Suprapubic skin (tissue), 4 donors: ENCODE measurements around the gene IFNE. TPM values are rescaled to one million over a fixed set of nuclear protein-coding genes. Genes with fewer than 3 reads are reported as not detected.

Experiments used
- DNase-seq, 2 donors: peaks; one replicate each; pipeline ENCODE4 v3.0.0-alpha.2; 2019; ENCODE audit warnings: low spot score in 2 of 2
- H3K27ac ChIP-seq: fragments of 200-600 bp; sonication (generic); one replicate; pipeline ENCODE4 v1.5.1; 2019
- H3K27me3 ChIP-seq: fragments of 200-600 bp; sonication (generic); one replicate; pipeline ENCODE4 v1.5.1; 2019
- H3K36me3 ChIP-seq: fragments of 200-600 bp; sonication (generic); one replicate; pipeline ENCODE4 v1.5.1; 2019
- H3K4me1 ChIP-seq: fragments of 200-600 bp; sonication (generic); one replicate; pipeline ENCODE4 v1.5.1; 2019
- H3K4me3 ChIP-seq: fragments of 200-600 bp; sonication (generic); one replicate; pipeline ENCODE4 v1.5.1; 2019; ENCODE audit warnings: mild to moderate bottlenecking
- H3K9me3 ChIP-seq: fragments of 200-600 bp; sonication (generic); one replicate; pipeline ENCODE4 v1.5.1; 2019
- CTCF ChIP-seq, 2 donors: fragments of 200-600 bp in 1 of 2; fragments of 450-650 bp in 1 of 2; sonication (generic) in 1 of 2; IDR thresholded peaks; one replicate each; pipeline ENCODE4 v1.5.1; 2016 to 2019; ENCODE audit warnings: antibody characterized with exemption in 2 of 2, mild to moderate bottlenecking in 1 of 2, moderate library complexity in 1 of 2
- EP300 ChIP-seq: sonication (generic); formaldehyde crosslinking; IDR thresholded peaks from one replicate; pipeline ENCODE4 v1.6.1; 2017; ENCODE audit warnings: antibody characterized with exemption
- POLR2A ChIP-seq, 2 donors: fragments of 450-650 bp; IDR thresholded peaks; one replicate each; pipeline ENCODE4 v1.6.1; 2017; ENCODE audit warnings: antibody characterized with exemption in 2 of 2, mild to moderate bottlenecking in 2 of 2, moderate library complexity in 2 of 2
- POLR2AphosphoS5 ChIP-seq, 3 donors: sonication (generic); formaldehyde crosslinking; IDR thresholded peaks; one replicate each; pipeline ENCODE4 v1.6.1; 2017; ENCODE audit warnings: antibody characterized with exemption in 3 of 3
- WGBS: methylation state at CpG from one replicate; pipeline ENCODE4 v1.1.5; 2018; 5-methylcytosine and 5-hydroxymethylcytosine counted together
- total RNA-seq, 4 donors: library from RNA; depleted of rRNA; stranded (reverse); fragments of >200 nt; gene quantifications; one replicate each; pipeline ENCODE4 v1.1.0, GENCODE V29; 2016

Gene IFNE
- total RNA-seq, result not detected

GRCh38 chr9:21482213-21482612, at the start of gene IFNE:
IFNE (minus strand) TSS chr9:21482313; CDS start chr9:21481694, 619 bp downstream.
- Histone ChIP-seq H3K9me3 (no peaks in the 10 kb centered on the region), H3K4me1 (no peaks in the 10 kb centered on the region), H3K27ac (no peak within 1 kb of the TSS), H3K36me3 (no peaks in the 10 kb centered on the region), H3K27me3 (peaks cover 2% of the 10 kb centered on the region), H3K4me3 (no peak within 1 kb of the TSS)
- TF ChIP-seq POLR2AphosphoS5 (IDR thresholded peaks at IDR 0.05), result no peak
- TF ChIP-seq EP300, result no peak
- no peak for TF ChIP-seq POLR2A (IDR thresholded peaks at IDR 0.05)
- no peak for TF ChIP-seq CTCF (IDR thresholded peaks at IDR 0.05)
- no peak for DNase-seq
- 91% methylated on average over 2 of the region's 2 CpGs for whole genome bisulfite sequencing

- Histone ChIP-seq H3K9me3 (no peaks in the 10 kb centered on the region), H3K27me3 (peaks cover 3% of the 10 kb centered on the region), H3K36me3 (no peaks in the 10 kb centered on the region), H3K27ac (no peak overlapping the region), H3K4me1 (no peaks in the 10 kb centered on the region), H3K4me3 (no peak overlapping the region)
- WGBS, result 71% methylated on average over 6 of the region's 9 CpGs
- DNase-seq, result peak in 1 of 2 donors; percentile 46
- no peak for TF ChIP-seq POLR2AphosphoS5 (IDR thresholded peaks at IDR 0.05)
- TF ChIP-seq POLR2A (IDR thresholded peaks at IDR 0.05), result no peak
These were observed 46.2 kb upstream of the IFNE start for GRCh38 chr9:21528123-21528808.

- H3K4me3 ChIP-seq, result no peak overlapping the region
These were observed 45.5 kb upstream of the IFNE start for GRCh38 chr9:21527579-21527978.

GRCh38 chr9:21525174-21525573, 43.1 kb upstream of the IFNE start:
- peaks cover 3% of the 10 kb centered on the region for H3K27me3 ChIP-seq
- H3K9me3 ChIP-seq, result no peaks in the 10 kb centered on the region
- no peaks in the 10 kb centered on the region for H3K36me3 ChIP-seq
- no peak overlapping the region for H3K27ac ChIP-seq
- 97% methylated on average over 5 of the region's 5 CpGs for WGBS
- TF ChIP-seq CTCF (IDR thresholded peaks at IDR 0.05) (no peak), POLR2AphosphoS5 (IDR thresholded peaks at IDR 0.05) (no peak), EP300 (no peak)
- no peaks in the 10 kb centered on the region for H3K4me1 ChIP-seq
- DNase-seq, result no peak
- no peak overlapping the region for H3K4me3 ChIP-seq

More at GRCh38 chr9:21527579-21527978, 45.5 kb upstream of the IFNE start:
- Histone ChIP-seq H3K4me1 (no peaks in the 10 kb centered on the region), H3K27ac (no peak overlapping the region), H3K36me3 (no peaks in the 10 kb centered on the region), H3K27me3 (peaks cover 3% of the 10 kb centered on the region), H3K9me3 (no peaks in the 10 kb centered on the region)
- DNase-seq, result no peak
- WGBS, result 90% methylated on average over 2 of the region's 2 CpGs
- TF ChIP-seq EP300 (no peak), POLR2A (IDR thresholded peaks at IDR 0.05) (no peak), POLR2AphosphoS5 (IDR thresholded peaks at IDR 0.05) (no peak), CTCF (IDR thresholded peaks at IDR 0.05) (no peak)

GRCh38 chr9:21524099-21524830, 42.2 kb upstream of the IFNE start:
- TF ChIP-seq CTCF (IDR thresholded peaks at IDR 0.05) (no peak), POLR2A (IDR thresholded peaks at IDR 0.05) (no peak), EP300 (no peak), POLR2AphosphoS5 (IDR thresholded peaks at IDR 0.05) (no peak)
- H3K4me3 ChIP-seq, result no peak overlapping the region
- DNase-seq, result no peak
- WGBS, result 78% methylated on average over 2 of the region's 2 CpGs
- H3K9me3 ChIP-seq, result no peaks in the 10 kb centered on the region
- H3K27ac ChIP-seq, result no peak overlapping the region
- no peaks in the 10 kb centered on the region for H3K36me3 ChIP-seq
- H3K4me1 ChIP-seq, result no peaks in the 10 kb centered on the region
- H3K27me3 ChIP-seq, result peaks cover 3% of the 10 kb centered on the region
